Measurements from ENCODE around the gene SPECC1L.

DNA sequence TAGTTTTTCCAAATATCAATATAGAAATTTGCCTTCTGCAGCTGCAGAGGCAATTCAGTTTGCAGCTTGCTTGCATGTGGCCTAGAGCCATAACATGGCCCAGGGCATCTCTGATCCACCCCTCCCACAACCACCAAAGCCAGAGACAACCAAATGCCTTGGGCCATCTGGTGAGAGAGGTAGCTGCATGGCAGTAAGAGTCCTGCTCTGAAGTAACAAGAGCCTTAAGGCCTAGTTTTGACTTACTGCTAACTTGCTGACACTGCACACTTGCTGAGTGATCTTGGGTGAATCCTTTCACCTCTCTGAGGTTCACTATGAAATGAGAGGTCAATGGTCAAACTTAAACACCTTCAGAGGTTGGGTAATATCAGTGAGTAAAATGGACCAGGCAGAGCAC is 4.9 kb upstream of the SPECC1L start:
- TF ChIP-seq EZH2 (IDR thresholded peaks at IDR 0.05) (no peak), POLR2AphosphoS5 (IDR thresholded peaks at IDR 0.05; ENCODE audit: borderline replicate concordance, low read depth, low read length) (no peak)
